Measurements from ENCODE around the gene FAM184B.

FAM184B gene

DNA sequence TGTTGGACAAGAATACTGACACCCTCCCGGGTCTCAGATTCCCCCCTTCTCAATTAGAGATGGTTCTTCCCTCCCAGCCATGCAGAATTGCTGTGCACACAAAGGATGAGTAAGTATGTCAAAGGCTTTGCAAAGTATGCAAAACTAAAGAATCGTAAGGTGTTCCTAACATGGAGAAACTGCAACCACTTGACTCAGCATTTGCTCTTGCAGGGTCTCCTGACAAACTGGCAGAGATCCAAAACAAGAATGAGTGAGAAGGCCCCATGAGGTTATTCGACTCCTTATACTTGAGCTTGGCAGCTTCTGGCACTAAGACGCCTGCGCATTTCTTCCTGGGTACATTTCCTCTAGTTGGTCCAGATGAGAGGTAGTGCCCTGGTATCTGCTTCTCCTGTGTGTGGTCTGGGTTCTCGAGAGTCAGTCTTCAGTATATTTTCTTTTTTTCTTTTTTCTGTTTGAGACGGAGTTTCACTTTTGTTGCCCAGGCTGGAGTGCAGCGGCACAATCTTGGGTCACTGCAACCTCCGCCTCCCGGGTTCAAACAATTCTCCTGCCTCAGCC is 8.2 kb downstream of the FAM184B start:
- TF ChIP-seq, protein P1, sequence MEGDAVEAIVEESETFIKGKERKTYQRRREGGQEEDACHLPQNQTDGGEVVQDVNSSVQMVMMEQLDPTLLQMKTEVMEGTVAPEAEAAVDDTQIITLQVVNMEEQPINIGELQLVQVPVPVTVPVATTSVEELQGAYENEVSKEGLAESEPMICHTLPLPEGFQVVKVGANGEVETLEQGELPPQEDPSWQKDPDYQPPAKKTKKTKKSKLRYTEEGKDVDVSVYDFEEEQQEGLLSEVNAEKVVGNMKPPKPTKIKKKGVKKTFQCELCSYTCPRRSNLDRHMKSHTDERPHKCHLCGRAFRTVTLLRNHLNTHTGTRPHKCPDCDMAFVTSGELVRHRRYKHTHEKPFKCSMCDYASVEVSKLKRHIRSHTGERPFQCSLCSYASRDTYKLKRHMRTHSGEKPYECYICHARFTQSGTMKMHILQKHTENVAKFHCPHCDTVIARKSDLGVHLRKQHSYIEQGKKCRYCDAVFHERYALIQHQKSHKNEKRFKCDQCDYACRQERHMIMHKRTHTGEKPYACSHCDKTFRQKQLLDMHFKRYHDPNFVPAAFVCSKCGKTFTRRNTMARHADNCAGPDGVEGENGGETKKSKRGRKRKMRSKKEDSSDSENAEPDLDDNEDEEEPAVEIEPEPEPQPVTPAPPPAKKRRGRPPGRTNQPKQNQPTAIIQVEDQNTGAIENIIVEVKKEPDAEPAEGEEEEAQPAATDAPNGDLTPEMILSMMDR (IDR thresholded peaks at IDR 0.05; ENCODE audit: low read depth, low read length): no peak
- DNase-seq (ENCODE audit: extremely low read depth, low read depth): no peak

DNA sequence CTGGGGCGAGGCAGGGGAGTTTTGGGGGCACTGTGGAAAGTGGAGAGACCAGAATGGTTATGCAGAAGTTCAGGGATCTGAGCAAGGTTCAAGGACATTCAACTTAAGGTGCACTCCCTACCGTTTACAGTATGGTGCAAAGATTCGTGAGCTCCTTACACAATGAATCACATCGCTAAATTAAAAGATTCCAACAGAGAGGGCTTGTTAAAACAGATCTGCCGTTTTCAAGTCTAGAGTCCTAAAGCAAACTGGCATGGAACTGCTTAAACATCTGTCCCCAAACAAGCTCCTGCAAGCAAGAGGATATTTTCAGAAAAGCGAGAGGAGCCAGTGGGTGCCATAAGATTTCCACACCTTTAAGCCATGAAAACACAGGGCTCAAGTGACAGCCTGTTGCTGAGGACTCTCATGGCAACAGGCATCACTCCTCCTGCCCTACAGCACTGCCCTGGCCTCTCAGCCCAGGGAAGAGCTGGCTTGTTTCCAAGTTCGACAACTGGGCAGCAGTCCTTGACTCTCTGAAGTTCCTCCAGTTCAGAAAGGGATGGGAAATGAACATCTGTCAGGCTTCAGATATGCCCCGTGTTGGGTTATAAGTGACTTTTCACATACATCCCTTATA is 10.0 kb downstream of the FAM184B start:
- no peak for DNase-seq (ENCODE audit: extremely low read depth, low read depth)
- TF ChIP-seq, protein P1 (IDR thresholded peaks at IDR 0.05; ENCODE audit: low read depth, low read length): no peak

GRCh38 chr4:17770845-17771244 is 10.6 kb downstream of the FAM184B start:
- TF ChIP-seq, protein P1 (IDR thresholded peaks at IDR 0.05; ENCODE audit: low read depth, low read length): no peak

GRCh38 chr4:17769406-17770174 is 11.8 kb downstream of the FAM184B start:
- TF ChIP-seq, protein P1 (IDR thresholded peaks at IDR 0.05; ENCODE audit: low read depth, low read length): no peak
- no peak for DNase-seq (ENCODE audit: extremely low read depth, low read depth)

More at GRCh38 chr4:17770845-17771244, 10.6 kb downstream of the FAM184B start:
- DNase-seq (ENCODE audit: extremely low read depth, low read depth): no peak

DNA sequence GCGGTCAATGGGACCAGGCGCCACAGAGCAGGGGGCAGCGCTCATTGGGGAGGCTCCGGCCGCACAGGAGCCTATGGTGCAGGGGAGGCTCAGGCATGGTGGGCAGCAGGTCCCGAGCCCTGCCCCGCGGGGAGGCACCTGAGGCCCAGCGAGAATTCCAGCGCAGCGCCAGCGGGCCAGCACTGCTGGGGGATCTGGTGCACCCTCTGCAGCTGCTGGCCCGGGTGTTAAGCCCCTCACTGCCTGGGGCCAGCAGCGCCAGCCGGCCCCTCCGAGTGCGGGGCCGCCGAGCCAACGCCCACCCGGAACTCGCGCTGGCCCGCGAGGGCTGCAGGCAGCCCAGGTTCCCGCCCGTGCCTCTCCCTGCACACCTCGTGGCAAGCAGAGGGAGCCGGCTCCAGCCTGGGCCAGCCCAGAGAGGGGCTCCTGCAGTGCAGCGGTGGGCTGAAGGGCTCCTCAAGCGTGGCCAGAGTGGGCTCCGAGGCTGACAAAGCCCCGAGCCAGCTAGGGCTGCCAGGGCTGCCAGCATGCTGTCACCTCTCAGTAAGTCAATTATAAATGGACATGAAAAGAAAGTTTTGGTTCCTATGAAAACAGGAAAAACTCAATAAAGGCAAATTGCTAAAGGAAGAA is 14.5 kb downstream of the FAM184B start:
- TF ChIP-seq, protein P1 (IDR thresholded peaks at IDR 0.05; ENCODE audit: low read depth, low read length): no peak
- no peak for DNase-seq (ENCODE audit: extremely low read depth, low read depth)

DNA sequence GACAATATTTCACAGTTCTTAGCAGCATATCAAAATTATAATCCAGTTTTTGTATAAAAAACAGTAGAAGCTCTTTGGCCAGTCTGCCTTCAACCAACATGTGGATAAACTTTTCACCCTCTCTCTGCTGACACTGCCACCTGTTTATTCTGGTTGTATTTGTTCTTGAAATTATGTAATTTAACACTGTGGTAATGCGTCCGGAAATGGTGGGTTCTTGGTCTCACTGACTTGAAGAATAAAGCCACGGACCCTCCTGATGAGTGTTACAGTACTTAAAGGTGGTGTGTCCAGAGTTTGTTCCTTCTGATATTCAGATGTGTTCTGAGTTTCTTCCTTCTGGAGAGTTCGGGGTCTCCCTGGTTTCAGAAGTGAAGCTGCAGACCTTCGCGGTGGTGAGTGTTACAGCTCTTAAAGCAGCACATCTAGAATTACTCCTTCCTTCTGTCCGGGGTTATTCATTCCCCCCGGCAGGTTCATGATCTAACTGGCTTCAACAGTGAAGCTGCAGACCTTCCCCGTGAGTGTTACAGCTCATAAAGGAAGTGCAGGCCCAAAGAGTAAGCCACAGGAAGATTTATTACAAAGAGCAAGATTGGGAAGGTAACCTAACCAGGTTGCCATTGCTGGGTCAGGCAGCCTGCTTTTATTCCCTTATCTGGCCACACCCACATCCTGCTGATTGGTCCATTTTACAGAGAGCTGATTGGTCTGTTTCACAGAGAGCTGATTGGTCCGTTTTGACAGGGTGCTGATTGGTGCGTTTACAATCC is 15.7 kb downstream of the FAM184B start:
- DNase-seq (ENCODE audit: extremely low read depth, low read depth): no peak

More for the DNA sequence above, 15.7 kb downstream of the FAM184B start:
- TF ChIP-seq, protein P1 (IDR thresholded peaks at IDR 0.05; ENCODE audit: low read depth, low read length): no peak

All from AG09319 (cell line).